Measurements from ENCODE around the gene SPATS2L.

DNA sequence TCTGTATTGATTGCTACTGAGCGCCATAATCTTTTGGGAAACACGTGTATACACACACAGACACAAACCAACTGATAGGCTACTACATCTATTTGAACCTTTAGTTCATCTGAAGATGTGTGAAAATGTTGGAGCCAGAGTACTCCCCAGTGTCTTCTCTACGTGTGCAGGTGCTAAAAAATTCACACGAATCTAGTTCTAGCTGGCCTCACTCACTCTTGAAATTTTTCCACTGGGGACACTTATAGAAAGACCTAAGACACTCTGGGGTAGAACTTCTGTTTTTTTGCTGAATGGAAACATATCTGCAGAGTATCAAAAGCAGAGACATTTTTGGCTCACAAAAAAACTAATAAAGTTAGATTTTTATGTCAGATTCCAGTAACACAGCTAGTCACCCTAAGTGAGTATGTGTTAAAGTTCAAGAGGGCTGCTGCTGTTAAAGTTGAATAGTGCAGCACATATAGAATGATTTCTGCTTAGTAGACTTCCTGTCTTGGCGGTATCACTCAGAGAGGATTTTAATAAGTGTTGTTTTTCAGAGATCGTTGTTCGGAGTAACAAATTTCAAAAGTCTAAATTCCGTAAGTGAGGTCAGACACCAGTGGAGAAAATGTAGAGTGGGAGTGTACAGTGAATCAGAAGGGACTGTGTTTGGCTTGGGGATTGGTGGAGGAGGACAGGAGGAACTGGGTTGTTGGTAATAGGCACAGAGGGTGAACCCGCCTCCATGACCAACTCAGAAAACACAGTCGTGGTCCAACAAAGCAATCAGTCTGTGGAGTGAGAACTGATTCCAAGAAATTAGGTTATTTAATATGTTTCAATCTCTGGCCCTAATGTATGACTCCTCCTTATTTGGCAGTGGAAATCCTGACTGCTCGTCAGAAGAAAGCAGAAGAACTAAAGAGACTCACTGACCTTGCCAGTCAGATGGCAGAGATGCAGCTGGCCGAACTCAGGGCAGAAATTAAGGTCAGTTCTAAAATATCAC lies 160.2 kb downstream of the SPATS2L start:
- TF ChIP-seq, protein P1, sequence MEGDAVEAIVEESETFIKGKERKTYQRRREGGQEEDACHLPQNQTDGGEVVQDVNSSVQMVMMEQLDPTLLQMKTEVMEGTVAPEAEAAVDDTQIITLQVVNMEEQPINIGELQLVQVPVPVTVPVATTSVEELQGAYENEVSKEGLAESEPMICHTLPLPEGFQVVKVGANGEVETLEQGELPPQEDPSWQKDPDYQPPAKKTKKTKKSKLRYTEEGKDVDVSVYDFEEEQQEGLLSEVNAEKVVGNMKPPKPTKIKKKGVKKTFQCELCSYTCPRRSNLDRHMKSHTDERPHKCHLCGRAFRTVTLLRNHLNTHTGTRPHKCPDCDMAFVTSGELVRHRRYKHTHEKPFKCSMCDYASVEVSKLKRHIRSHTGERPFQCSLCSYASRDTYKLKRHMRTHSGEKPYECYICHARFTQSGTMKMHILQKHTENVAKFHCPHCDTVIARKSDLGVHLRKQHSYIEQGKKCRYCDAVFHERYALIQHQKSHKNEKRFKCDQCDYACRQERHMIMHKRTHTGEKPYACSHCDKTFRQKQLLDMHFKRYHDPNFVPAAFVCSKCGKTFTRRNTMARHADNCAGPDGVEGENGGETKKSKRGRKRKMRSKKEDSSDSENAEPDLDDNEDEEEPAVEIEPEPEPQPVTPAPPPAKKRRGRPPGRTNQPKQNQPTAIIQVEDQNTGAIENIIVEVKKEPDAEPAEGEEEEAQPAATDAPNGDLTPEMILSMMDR (IDR thresholded peaks at IDR 0.05) = no peak
- no peak for TF ChIP-seq POLR2A (IDR thresholded peaks at IDR 0.05)

All from prostate gland (tissue), 2 donors.